K562 (cell line): Measurements from ENCODE around the gene PRDX2. TPM values are rescaled to one million over a fixed set of nuclear protein-coding genes. Genes with fewer than 3 reads are reported as not detected.

ENCODE experiments used
- DACH1 ChIP-seq: fragments of 450-650 bp; IDR thresholded peaks from 2 replicates; pipeline ENCODE4 v1.6.1; 2018; ENCODE audit not compliant: partially characterized antibody
- DMBX1 ChIP-seq: fragments of 250-450 bp; sonication (Bioruptor Pico); IDR thresholded peaks from 2 replicates; pipeline ENCODE4 v1.8.0; 2022; ENCODE audit warnings: inconsistent platforms, mild to moderate bottlenecking, moderate library complexity, borderline replicate concordance
- GABPB1 ChIP-seq: sonication (generic); formaldehyde crosslinking; IDR thresholded peaks from 2 replicates; pipeline ENCODE4 v1.8.0; 2022; ENCODE audit warnings: mild to moderate bottlenecking, missing genetic modification reagents
- GATAD2A ChIP-seq: fragments of 450-650 bp; IDR thresholded peaks from 2 replicates; pipeline ENCODE4 v1.6.1; 2017
- HLTF ChIP-seq: fragments of 450-650 bp; IDR thresholded peaks from 2 replicates; pipeline ENCODE4 v1.6.1; 2016
- ILF3 ChIP-seq: fragments of 450-650 bp; IDR thresholded peaks from 2 replicates; pipeline ENCODE4 v1.6.1; 2018; ENCODE audit warnings: antibody characterized with exemption, mild to moderate bottlenecking, moderate library complexity, borderline replicate concordance
- MXI1 ChIP-seq: IDR thresholded peaks from 2 replicates; pipeline ENCODE4 v1.6.1; 2011; ENCODE audit warnings: low read depth, mild to moderate bottlenecking, improper control_type of control experiment, low read length
- NCOR1 ChIP-seq: fragments of 450-650 bp; IDR thresholded peaks from 2 replicates; pipeline ENCODE4 v1.6.1; 2016; ENCODE audit warnings: mild to moderate bottlenecking, moderate library complexity
- NFE2L1 ChIP-seq: fragments of 450-650 bp; IDR thresholded peaks from 2 replicates; pipeline ENCODE4 v1.6.1; 2016; ENCODE audit warnings: missing genetic modification characterization, low read depth, mild to moderate bottlenecking, missing compliant biosample characterization, moderate library complexity, borderline replicate concordance
- NR4A1 ChIP-seq, 2 experiments: fragments of 250-450 bp in 1 of 2; fragments of 450-650 bp in 1 of 2; sonication (Bioruptor Pico) in 1 of 2; IDR thresholded peaks; 2 replicates each; pipeline versions ENCODE4 v1.4.0 to v1.6.1; 2016 to 2020; ENCODE audit warnings: mild to moderate bottlenecking in 2 of 2, missing compliant biosample characterization in 1 of 2, missing genetic modification characterization in 1 of 2, moderate library complexity in 1 of 2
- PTTG1 ChIP-seq: fragments of 450-650 bp; IDR thresholded peaks from 2 replicates; pipeline ENCODE4 v1.6.1; 2016; ENCODE audit warnings: low read depth, mild to moderate bottlenecking, missing genetic modification characterization, missing compliant biosample characterization
- SMAD1 ChIP-seq: fragments of 150-350 bp; IDR thresholded peaks from 2 replicates; pipeline ENCODE4 v1.6.1; 2014; ENCODE audit warnings: low read length, low read depth; ENCODE audit not compliant: partially characterized antibody
- U2AF1 ChIP-seq: fragments of 200-400 bp; formaldehyde crosslinking; optimal IDR thresholded peaks from 2 replicates; pipeline ENCODE3; 2017; ENCODE audit warnings: mild to moderate bottlenecking, low read depth, low read length, moderate library complexity
- ZBTB17 ChIP-seq: fragments of 450-650 bp; formaldehyde crosslinking; IDR thresholded peaks from 2 replicates; pipeline ENCODE4 v1.4.0; 2020; ENCODE audit warnings: mild to moderate bottlenecking
- polyA plus RNA-seq, 8 experiments: library from polyadenylated mRNA; depleted of rRNA in 4 of 8; stranded (reverse) in 5 of 8; unstranded in 3 of 8; fragments of >200 nt; fragmentation: Nextera tagmentation in 2 of 8; fragmentation: Illumina TruSeq in 1 of 8; extraction: Ambion mirVana in 2 of 8; extraction: Trizol in 1 of 8; gene quantifications; 2 replicates each; pipeline versions ENCODE4 v1.2.1 to v1.2.3, GENCODE V29; 2011 to 2014; ENCODE audit warnings: inconsistent platforms in 1 of 8, missing spikeins in 1 of 8
- total RNA-seq, 7 experiments: library from RNA; depleted of rRNA in 6 of 7; stranded (reverse); fragments of >200 nt in 6 of 7; fragmentation: Illumina TruSeq in 2 of 7; extraction: Trizol in 2 of 7; gene quantifications; 2 replicates each; pipeline versions ENCODE4 v1.2.1 to v1.2.3, GENCODE V29; 2011 to 2021; ENCODE audit warnings: low replicate concordance in 1 of 7
- TF ChIP-seq, protein P1 (sequence below): sonication (generic); formaldehyde crosslinking; IDR thresholded peaks from 2 replicates; pipeline ENCODE4 v1.8.1; 2022; ENCODE audit warnings: missing genetic modification reagents
- TF ChIP-seq, protein P2 (sequence below): fragments of 250-450 bp; sonication (Bioruptor Pico); IDR thresholded peaks from 2 replicates; pipeline ENCODE4 v1.5.0; 2020; ENCODE audit warnings: mild to moderate bottlenecking, borderline replicate concordance
- TF ChIP-seq, protein P3 (sequence below): sonication (generic); formaldehyde crosslinking; IDR thresholded peaks from 2 replicates; pipeline ENCODE4 v1.8.1; 2023; ENCODE audit warnings: mild to moderate bottlenecking, missing genetic modification reagents
- TF ChIP-seq, protein P4 (sequence below): fragments of 250-450 bp; sonication (Bioruptor Pico); IDR thresholded peaks from 2 replicates; pipeline ENCODE4 v1.9.0; 2021; ENCODE audit warnings: mild to moderate bottlenecking, inconsistent platforms
- TF ChIP-seq, protein P5 (sequence below): sonication (generic); formaldehyde crosslinking; IDR thresholded peaks from 2 replicates; pipeline ENCODE4 v1.8.1; 2023; ENCODE audit warnings: mild to moderate bottlenecking, missing genetic modification reagents

Gene PRDX2
- total and polyA plus RNA-seq, 9 of the 15 experiments (the other 6 are each of a cell fraction or from before 2014, with no cell fraction given): 206 to 1,183 (median 415) TPM

DNA sequence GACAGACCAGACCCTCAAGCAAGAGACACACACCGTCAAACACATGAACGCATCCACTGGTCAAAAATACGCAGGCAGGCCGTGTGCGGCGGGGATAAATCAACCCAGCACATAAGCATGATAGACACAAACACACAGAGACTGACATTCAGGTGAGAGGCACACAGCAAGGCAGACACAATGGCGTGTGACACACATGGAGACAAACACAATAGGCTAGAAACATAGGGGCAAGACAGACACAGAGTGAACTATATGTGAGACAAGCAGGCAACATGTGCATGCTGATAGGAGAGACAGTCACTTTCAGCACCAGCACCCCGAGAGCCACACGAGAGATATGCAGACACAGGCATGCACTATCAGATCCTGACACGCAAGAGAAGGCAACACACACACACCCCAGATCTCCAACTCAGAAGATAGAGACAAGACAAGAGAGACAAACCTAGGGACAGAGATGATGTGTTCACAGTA is 17.2 kb downstream of the PRDX2 start (continued):
- TF ChIP-seq NFE2L1 (tag) (no peak), NR4A1 (CRISPR knock-in tag; IDR thresholded peaks at IDR 0.05) (no peak), NR4A1 (tag; IDR thresholded peaks at IDR 0.05) (0 out of 2 replicates have a peak, but pooled peaks have one; percentile 15), MXI1 (0 out of 2 replicates have a peak, but pooled peaks have one; percentile 51), GABPB1 (CRISPR knock-in tag) (peak; percentile 51), ILF3 (no peak), NCOR1 (peak; percentile 96), DACH1 (no peak), SMAD1 (peak; percentile 52), U2AF1 (no peak), DMBX1 (CRISPR knock-in tag) (peak; percentile 69), HLTF (0 out of 2 replicates have a peak, but pooled peaks have one; percentile 71), GATAD2A (peak; percentile 92), ZBTB17 (CRISPR knock-in tag) (no peak; the same call in 1 of the 2 replicates), PTTG1 (tag) (no peak)
- TF ChIP-seq, protein P1, sequence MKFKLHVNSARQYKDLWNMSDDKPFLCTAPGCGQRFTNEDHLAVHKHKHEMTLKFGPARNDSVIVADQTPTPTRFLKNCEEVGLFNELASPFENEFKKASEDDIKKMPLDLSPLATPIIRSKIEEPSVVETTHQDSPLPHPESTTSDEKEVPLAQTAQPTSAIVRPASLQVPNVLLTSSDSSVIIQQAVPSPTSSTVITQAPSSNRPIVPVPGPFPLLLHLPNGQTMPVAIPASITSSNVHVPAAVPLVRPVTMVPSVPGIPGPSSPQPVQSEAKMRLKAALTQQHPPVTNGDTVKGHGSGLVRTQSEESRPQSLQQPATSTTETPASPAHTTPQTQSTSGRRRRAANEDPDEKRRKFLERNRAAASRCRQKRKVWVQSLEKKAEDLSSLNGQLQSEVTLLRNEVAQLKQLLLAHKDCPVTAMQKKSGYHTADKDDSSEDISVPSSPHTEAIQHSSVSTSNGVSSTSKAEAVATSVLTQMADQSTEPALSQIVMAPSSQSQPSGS (CRISPR knock-in tag): no peak
- TF ChIP-seq, protein P2, sequence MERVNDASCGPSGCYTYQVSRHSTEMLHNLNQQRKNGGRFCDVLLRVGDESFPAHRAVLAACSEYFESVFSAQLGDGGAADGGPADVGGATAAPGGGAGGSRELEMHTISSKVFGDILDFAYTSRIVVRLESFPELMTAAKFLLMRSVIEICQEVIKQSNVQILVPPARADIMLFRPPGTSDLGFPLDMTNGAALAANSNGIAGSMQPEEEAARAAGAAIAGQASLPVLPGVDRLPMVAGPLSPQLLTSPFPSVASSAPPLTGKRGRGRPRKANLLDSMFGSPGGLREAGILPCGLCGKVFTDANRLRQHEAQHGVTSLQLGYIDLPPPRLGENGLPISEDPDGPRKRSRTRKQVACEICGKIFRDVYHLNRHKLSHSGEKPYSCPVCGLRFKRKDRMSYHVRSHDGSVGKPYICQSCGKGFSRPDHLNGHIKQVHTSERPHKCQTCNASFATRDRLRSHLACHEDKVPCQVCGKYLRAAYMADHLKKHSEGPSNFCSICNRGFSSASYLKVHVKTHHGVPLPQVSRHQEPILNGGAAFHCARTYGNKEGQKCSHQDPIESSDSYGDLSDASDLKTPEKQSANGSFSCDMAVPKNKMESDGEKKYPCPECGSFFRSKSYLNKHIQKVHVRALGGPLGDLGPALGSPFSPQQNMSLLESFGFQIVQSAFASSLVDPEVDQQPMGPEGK (CRISPR knock-in tag): no peak
- TF ChIP-seq, protein P3, sequence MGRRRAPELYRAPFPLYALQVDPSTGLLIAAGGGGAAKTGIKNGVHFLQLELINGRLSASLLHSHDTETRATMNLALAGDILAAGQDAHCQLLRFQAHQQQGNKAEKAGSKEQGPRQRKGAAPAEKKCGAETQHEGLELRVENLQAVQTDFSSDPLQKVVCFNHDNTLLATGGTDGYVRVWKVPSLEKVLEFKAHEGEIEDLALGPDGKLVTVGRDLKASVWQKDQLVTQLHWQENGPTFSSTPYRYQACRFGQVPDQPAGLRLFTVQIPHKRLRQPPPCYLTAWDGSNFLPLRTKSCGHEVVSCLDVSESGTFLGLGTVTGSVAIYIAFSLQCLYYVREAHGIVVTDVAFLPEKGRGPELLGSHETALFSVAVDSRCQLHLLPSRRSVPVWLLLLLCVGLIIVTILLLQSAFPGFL (CRISPR knock-in tag): no peak
- TF ChIP-seq, protein P4, sequence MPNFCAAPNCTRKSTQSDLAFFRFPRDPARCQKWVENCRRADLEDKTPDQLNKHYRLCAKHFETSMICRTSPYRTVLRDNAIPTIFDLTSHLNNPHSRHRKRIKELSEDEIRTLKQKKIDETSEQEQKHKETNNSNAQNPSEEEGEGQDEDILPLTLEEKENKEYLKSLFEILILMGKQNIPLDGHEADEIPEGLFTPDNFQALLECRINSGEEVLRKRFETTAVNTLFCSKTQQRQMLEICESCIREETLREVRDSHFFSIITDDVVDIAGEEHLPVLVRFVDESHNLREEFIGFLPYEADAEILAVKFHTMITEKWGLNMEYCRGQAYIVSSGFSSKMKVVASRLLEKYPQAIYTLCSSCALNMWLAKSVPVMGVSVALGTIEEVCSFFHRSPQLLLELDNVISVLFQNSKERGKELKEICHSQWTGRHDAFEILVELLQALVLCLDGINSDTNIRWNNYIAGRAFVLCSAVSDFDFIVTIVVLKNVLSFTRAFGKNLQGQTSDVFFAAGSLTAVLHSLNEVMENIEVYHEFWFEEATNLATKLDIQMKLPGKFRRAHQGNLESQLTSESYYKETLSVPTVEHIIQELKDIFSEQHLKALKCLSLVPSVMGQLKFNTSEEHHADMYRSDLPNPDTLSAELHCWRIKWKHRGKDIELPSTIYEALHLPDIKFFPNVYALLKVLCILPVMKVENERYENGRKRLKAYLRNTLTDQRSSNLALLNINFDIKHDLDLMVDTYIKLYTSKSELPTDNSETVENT (CRISPR knock-in tag): no peak
- TF ChIP-seq, protein P5, sequence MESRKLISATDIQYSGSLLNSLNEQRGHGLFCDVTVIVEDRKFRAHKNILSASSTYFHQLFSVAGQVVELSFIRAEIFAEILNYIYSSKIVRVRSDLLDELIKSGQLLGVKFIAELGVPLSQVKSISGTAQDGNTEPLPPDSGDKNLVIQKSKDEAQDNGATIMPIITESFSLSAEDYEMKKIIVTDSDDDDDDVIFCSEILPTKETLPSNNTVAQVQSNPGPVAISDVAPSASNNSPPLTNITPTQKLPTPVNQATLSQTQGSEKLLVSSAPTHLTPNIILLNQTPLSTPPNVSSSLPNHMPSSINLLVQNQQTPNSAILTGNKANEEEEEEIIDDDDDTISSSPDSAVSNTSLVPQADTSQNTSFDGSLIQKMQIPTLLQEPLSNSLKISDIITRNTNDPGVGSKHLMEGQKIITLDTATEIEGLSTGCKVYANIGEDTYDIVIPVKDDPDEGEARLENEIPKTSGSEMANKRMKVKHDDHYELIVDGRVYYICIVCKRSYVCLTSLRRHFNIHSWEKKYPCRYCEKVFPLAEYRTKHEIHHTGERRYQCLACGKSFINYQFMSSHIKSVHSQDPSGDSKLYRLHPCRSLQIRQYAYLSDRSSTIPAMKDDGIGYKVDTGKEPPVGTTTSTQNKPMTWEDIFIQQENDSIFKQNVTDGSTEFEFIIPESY (CRISPR knock-in tag): 0 out of 2 replicates have a peak, but pooled peaks have one; percentile 28
